K562 (cell line): ENCODE results near the gene GRB10. TPM values are rescaled to one million over a fixed set of nuclear protein-coding genes. Genes with fewer than 3 reads are reported as not detected.

ENCODE experiments used
- ATAC-seq: fragments of 200-7000 bp; cut with Tn5 transposase; 3 replicates; pipeline ENCODE4 v1.9.1; 2020; ENCODE audit warnings: moderate library complexity
- BruUV-seq: library from RNA; stranded (reverse); fragments of 400-500 nt; replicated peaks from 2 replicates; lab custom pipeline; 2021; lab: Mats Ljungman, UMichigan
- CTCF ChIA-PET: fragments of 300-600 bp; formaldehyde crosslinking; extraction: SDS; loops from one replicate; lab custom pipeline; 2021; ENCODE audit warnings: low intra/inter-chr PET ratio; lab: Yijun Ruan, JAX
- POLR2A ChIA-PET: fragments of 300-600, 350-650 bp; sonication (Branson Sonifier 250); formaldehyde crosslinking; extraction: SDS; loops from one replicate; lab custom pipeline; 2021; ENCODE audit warnings: antibody characterized with exemption, inconsistent platforms; lab: Yijun Ruan, JAX
- DNase-seq, 4 experiments: peaks; one replicate each; pipeline versions ENCODE4 v3.0.0 to v3.0.0-alpha.2; 2011 to 2018; ENCODE audit warnings: low spot score in 3 of 4, mixed read lengths in 3 of 4; ENCODE audit errors: extremely low read depth in 1 of 4
- FAIRE-seq: peaks from 2 replicates; lab custom pipeline; 2011; peaks lifted over from hg19 to GRCh38; lab: Jason Lieb, UNC
- H2AFZ ChIP-seq: 2 replicates; pipeline ENCODE4 v1.6.0; 2011; ENCODE audit warnings: low read depth, low read length, control low read depth, inconsistent platforms
- H3K27ac ChIP-seq: fragments of 200-600 bp; 3 replicates; pipeline ENCODE4 v1.8.0; 2011; ENCODE audit warnings: low read depth, mild to moderate bottlenecking, control low read depth, inconsistent platforms, low read length, moderate library complexity, mixed read lengths; ENCODE audit errors: extremely low read depth
- H3K27me3 ChIP-seq, 2 experiments: fragments of 300-600 bp in 1 of 2; 2 replicates in 1 of 2; 3 replicates in 1 of 2; pipeline versions ENCODE4 v1.6.0 to v1.8.0; 2011; ENCODE audit warnings: inconsistent platforms in 2 of 2, low read length in 2 of 2, mild to moderate bottlenecking in 1 of 2, mixed read lengths in 1 of 2, moderate library complexity in 1 of 2; ENCODE audit not compliant: control insufficient read depth in 2 of 2, insufficient read depth in 2 of 2
- H3K36me3 ChIP-seq: fragments of 300-600 bp; 3 replicates; pipeline ENCODE4 v1.8.0; 2011; ENCODE audit warnings: mild to moderate bottlenecking, low read length, inconsistent platforms; ENCODE audit not compliant: control insufficient read depth, insufficient read depth
- H3K4me1 ChIP-seq, 2 experiments: fragments of 200-600 bp in 1 of 2; replicated peaks in 1 of 2; 2 replicates in 1 of 2; 3 replicates in 1 of 2; pipeline versions ENCODE4 v1.5.1 to v1.8.0; 2011; ENCODE audit warnings: inconsistent platforms in 2 of 2, low read length in 2 of 2, mild to moderate bottlenecking in 1 of 2, mixed read lengths in 1 of 2, moderate library complexity in 1 of 2; ENCODE audit not compliant: control insufficient read depth in 2 of 2, insufficient read depth in 2 of 2
- H3K4me2 ChIP-seq: 2 replicates; pipeline ENCODE4 v1.6.1; 2011; ENCODE audit warnings: low read length, control low read depth, inconsistent platforms, mixed read lengths; ENCODE audit not compliant: insufficient read depth
- H3K4me3 ChIP-seq: fragments of 200-600 bp; sonication (generic), shearing (Covaris generic); 2 replicates; pipeline ENCODE4 v1.5.1; 2016; ENCODE audit warnings: control low read depth, inconsistent platforms
- H3K79me2 ChIP-seq: fragments of 200-600 bp; 3 replicates; pipeline ENCODE4 v1.8.0; 2011; ENCODE audit warnings: low read length, inconsistent platforms; ENCODE audit not compliant: control insufficient read depth, insufficient read depth
- H3K9ac ChIP-seq, 2 experiments: 2 replicates each; pipeline versions ENCODE4 v1.6.0 to v1.6.1; 2011; ENCODE audit warnings: low read depth in 2 of 2, low read length in 2 of 2, control low read depth in 1 of 2, inconsistent platforms in 1 of 2, mild to moderate bottlenecking in 1 of 2, mixed read lengths in 1 of 2; ENCODE audit not compliant: insufficient read depth in 1 of 2
- H3K9me1 ChIP-seq: one replicate; pipeline ENCODE4 v1.6.0; 2011; ENCODE audit warnings: inconsistent platforms, mild to moderate bottlenecking, low read length, moderate library complexity; ENCODE audit not compliant: control insufficient read depth, insufficient read depth
- H3K9me3 ChIP-seq: replicated peaks from 2 replicates; pipeline ENCODE4 v1.5.1; 2011; ENCODE audit warnings: low read depth, low read length, inconsistent platforms; ENCODE audit not compliant: control insufficient read depth, insufficient read depth
- H4K20me1 ChIP-seq: replicated peaks from 2 replicates; pipeline ENCODE4 v1.6.1; 2011; ENCODE audit warnings: low read length, inconsistent platforms, mixed read lengths; ENCODE audit not compliant: control insufficient read depth, insufficient read depth
- FOSL1 ChIP-seq: fragments of 200-800 bp; sonication (Bioruptor generic); conservative IDR thresholded peaks from 2 replicates; pipeline ENCODE4 v1.6.1; 2016; ENCODE audit warnings: missing genetic modification characterization, missing compliant biosample characterization
- HOXB6 ChIP-seq: fragments of 250-450 bp; sonication (Bioruptor Pico); IDR thresholded peaks from 2 replicates; pipeline ENCODE4 v1.5.1; 2022; ENCODE audit warnings: mild to moderate bottlenecking, borderline replicate concordance
- IRF2 ChIP-seq: sonication (generic); formaldehyde crosslinking; IDR thresholded peaks from 2 replicates; pipeline ENCODE4 v1.8.1; 2022; ENCODE audit warnings: mild to moderate bottlenecking, missing genetic modification reagents
- MLX ChIP-seq, 2 experiments: fragments of 450-650 bp in 1 of 2; sonication (generic) in 1 of 2; formaldehyde crosslinking; conservative IDR thresholded peaks; 2 replicates each; pipeline versions ENCODE4 v1.4.0 to v1.8.1; 2020 to 2022; ENCODE audit warnings: mild to moderate bottlenecking in 1 of 2, missing genetic modification reagents in 1 of 2
- SAFB ChIP-seq: fragments of 200-400 bp; formaldehyde crosslinking; IDR thresholded peaks from 2 replicates; pipeline ENCODE4 v1.6.1; 2017; ENCODE audit warnings: low read depth, low read length, borderline replicate concordance
- TAL1 ChIP-seq: fragments of 450-650 bp; IDR thresholded peaks from 2 replicates; pipeline ENCODE4 v1.6.1; 2016; ENCODE audit warnings: mild to moderate bottlenecking
- ZBTB34 ChIP-seq: fragments of 250-450 bp; sonication (Bioruptor Pico); IDR thresholded peaks from 2 replicates; pipeline ENCODE4 v1.8.0; 2021; ENCODE audit warnings: mild to moderate bottlenecking, moderate library complexity
- ZNF12 ChIP-seq: sonication (generic); formaldehyde crosslinking; IDR thresholded peaks from 2 replicates; pipeline ENCODE4 v1.4.0; 2020; ENCODE audit warnings: mild to moderate bottlenecking, missing genetic modification reagents
- ZNF224 ChIP-seq: sonication (generic); formaldehyde crosslinking; IDR thresholded peaks from 2 replicates; pipeline ENCODE4 v1.8.0; 2022; ENCODE audit warnings: mild to moderate bottlenecking, missing genetic modification reagents
- ZNF445 ChIP-seq: fragments of 250-450 bp; sonication (Bioruptor Pico); IDR thresholded peaks from 2 replicates; pipeline ENCODE4 v1.4.0; 2020; ENCODE audit warnings: low read depth, mild to moderate bottlenecking, moderate library complexity
- ZNF589 ChIP-seq: fragments of 200-800 bp; sonication (Bioruptor generic); IDR thresholded peaks from 2 replicates; pipeline ENCODE4 v1.6.1; 2016; ENCODE audit warnings: low read depth, missing genetic modification characterization, missing compliant biosample characterization
- in situ Hi-C: fragments of 300-500 bp; cut with MboI; formaldehyde crosslinking; loops from 4 replicates; pipeline ENCODE4 v1.15.0; 2018; ENCODE audit warnings: inconsistent platforms, mixed read lengths
- intact Hi-C: fragments of 100-400 bp; cut with micrococcal nuclease; formaldehyde crosslinking; loops from 2 replicates; pipeline ENCODE4 v1.14.2; 2022
- polyA plus RNA-seq, 8 experiments: library from polyadenylated mRNA; depleted of rRNA in 4 of 8; stranded (reverse) in 5 of 8; unstranded in 3 of 8; fragments of >200 nt; fragmentation: Nextera tagmentation in 2 of 8; fragmentation: Illumina TruSeq in 1 of 8; extraction: Ambion mirVana in 2 of 8; extraction: Trizol in 1 of 8; gene quantifications; 2 replicates each; pipeline versions ENCODE4 v1.2.1 to v1.2.3, GENCODE V29; 2011 to 2014; ENCODE audit warnings: inconsistent platforms in 1 of 8, missing spikeins in 1 of 8
- total RNA-seq, 7 experiments: library from RNA; depleted of rRNA in 6 of 7; stranded (reverse); fragments of >200 nt in 6 of 7; fragmentation: Illumina TruSeq in 2 of 7; extraction: Trizol in 2 of 7; gene quantifications; 2 replicates each; pipeline versions ENCODE4 v1.2.1 to v1.2.3, GENCODE V29; 2011 to 2021; ENCODE audit warnings: low replicate concordance in 1 of 7

GRB10 gene
- total and polyA plus RNA-seq, 9 of the 15 experiments (the other 6 are each of a cell fraction or from before 2014, with no cell fraction given) = 8.9 to 88.5 (median 40.7) TPM

- H3K27me3 ChIP-seq = no peaks in the 10 kb centered on the region
- TF ChIP-seq FOSL1 (tag) (no peak), ZNF445 (CRISPR knock-in tag) (no peak), ZNF224 (CRISPR knock-in tag) (no peak), HOXB6 (CRISPR knock-in tag) (no peak), MLX (CRISPR knock-in tag; conservative IDR thresholded peaks at IDR 0.05) (no peak), SAFB (no peak), ZNF589 (CRISPR knock-in tag) (no peak), IRF2 (CRISPR knock-in tag) (no peak), ZBTB34 (CRISPR knock-in tag) (no peak), ZNF12 (no peak), TAL1 (no peak)
- no peaks in the 10 kb centered on the region for H3K9me3 ChIP-seq
- H3K4me2 ChIP-seq = no peak overlapping the region
- BruUV-seq = no TSS peak
- intact Hi-C loops (no loop called here), in situ Hi-C loops (no loop called here)
- peaks cover 32% of the 10 kb centered on the region for H4K20me1 ChIP-seq
- no peak overlapping the region for H3K27ac ChIP-seq
- peaks cover 5% of the 10 kb centered on the region; the same call in 2 of the 3 replicates for H3K36me3 ChIP-seq
- ChIA-PET POLR2A (no interaction called here), CTCF (no interaction called here)
- DNase-seq = no peak
- no peak overlapping the region for H2AFZ ChIP-seq
- H3K4me1 ChIP-seq = peaks cover 0 to 3% of the 10 kb centered on the region in 2 experiments; a peak in 3 of 5 replicates
- no peak overlapping the region for H3K9ac ChIP-seq
- no peak for FAIRE-seq
- H3K79me2 ChIP-seq = peaks cover 96% of the 10 kb centered on the region
- H3K9me1 ChIP-seq = no peaks in the 10 kb centered on the region
- no peak for ATAC-seq
- no peak overlapping the region for H3K4me3 ChIP-seq
Measured at GRCh38 chr7:50735333-50735732, 47.4 kb downstream of the GRB10 start.
